Activated B cell treated with CpG ODN at 0.5 μM for 24 hours (primary cell): ENCODE results near the gene TNFAIP3. TPM values are rescaled to one million over a fixed set of nuclear protein-coding genes. Genes with fewer than 3 reads are reported as not detected.

Experiments
- ATAC-seq: fragments of 200-7000 bp; cut with Tn5 transposase; one replicate; pipeline ENCODE4 v1.10.0; 2021; ENCODE audit warnings: low read depth, mild to moderate bottlenecking, moderate library complexity
- CTCF ChIA-PET: fragments of 350-600 bp; sonication (Branson Sonifier 250); formaldehyde crosslinking; loops from one replicate; lab custom pipeline; 2021; ENCODE audit warnings: antibody characterized with exemption; lab: Charles Lee
- POLR2A ChIA-PET: fragments of 350-600 bp; sonication (Branson Sonifier 250); formaldehyde crosslinking; loops from one replicate; lab custom pipeline; 2021; ENCODE audit warnings: antibody characterized with exemption; lab: Charles Lee
- DNase-seq: peaks from one replicate; pipeline ENCODE4 v3.0.0; 2022
- H3K27ac Mint-ChIP-seq: one replicate; pipeline ENCODE4 v1.8.0; 2020; ENCODE audit warnings: mixed read lengths
- H3K27me3 Mint-ChIP-seq: one replicate; pipeline ENCODE4 v1.8.0; 2021; ENCODE audit warnings: mixed read lengths
- H3K36me3 Mint-ChIP-seq: one replicate; pipeline ENCODE4 v1.8.0; 2021; ENCODE audit warnings: low read depth, mixed read lengths
- H3K4me1 Mint-ChIP-seq: one replicate; pipeline ENCODE4 v1.8.0; 2021; ENCODE audit warnings: mixed read lengths
- H3K4me3 Mint-ChIP-seq: one replicate; pipeline ENCODE4 v1.8.0; 2020; ENCODE audit warnings: mild to moderate bottlenecking, mixed read lengths
- H3K9me3 Mint-ChIP-seq: one replicate; pipeline ENCODE4 v1.8.0; 2020; ENCODE audit warnings: mixed read lengths
- intact Hi-C: fragments of 100-400 bp; cut with micrococcal nuclease; formaldehyde crosslinking; loops from one replicate; pipeline ENCODE4 v1.15.1; 2024
- total RNA-seq: library from RNA; stranded (reverse); gene quantifications from 2 replicates; pipeline ENCODE4 v1.2.3, GENCODE V29; 2022
- TF ChIP-seq, protein P1 (sequence below): fragments of 200-600 bp; IDR thresholded peaks from one replicate; pipeline ENCODE4 v1.8.0; 2022; ENCODE audit warnings: antibody characterized with exemption, mild to moderate bottlenecking

Gene TNFAIP3
- total RNA-seq, 1 donor from 2014 or later: 226 TPM

DNA sequence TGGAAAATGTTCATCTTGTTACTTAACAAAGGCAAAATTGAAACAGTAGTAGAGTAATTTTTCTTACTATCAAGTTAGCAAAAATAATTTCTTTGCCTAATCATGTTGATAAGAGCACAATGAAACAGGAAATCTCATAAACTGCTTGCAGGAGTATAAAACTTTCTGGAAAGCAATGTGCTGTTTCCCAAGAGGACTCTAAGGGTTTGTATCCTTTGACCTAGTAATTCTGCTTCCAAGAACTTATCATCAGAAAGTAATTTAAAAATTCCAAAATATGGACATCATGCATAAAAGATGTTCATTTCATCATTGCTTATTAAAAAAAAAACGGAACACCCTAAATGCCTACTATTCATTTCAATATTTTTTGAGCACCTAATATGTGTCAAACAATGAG is 46.1 kb upstream of the TNFAIP3 start:
- Mint-ChIP-seq H3K27ac (no peak overlapping the region), H3K4me3 (no peak overlapping the region), H3K4me1 (peaks cover 61% of the 10 kb centered on the region), H3K36me3 (no peaks in the 10 kb centered on the region), H3K9me3 (no peaks in the 10 kb centered on the region), H3K27me3 (no peaks in the 10 kb centered on the region)
- intact Hi-C loops: loop anchor here (1.0 kb wide), 1 partner anchor 7 kb away; no protein-coding TSS in a partner anchor
- DNase-seq: no peak
- ATAC-seq: no peak
- POLR2A ChIA-PET: interaction anchor here (1.6 kb wide), 1 partner anchor 45 kb away, joined by 6 read pairs; no protein-coding TSS in a partner anchor
- CTCF ChIA-PET: interaction anchor here (0.7 to 1.6 kb wide), 2 partner anchors 15 to 22 kb away, joined by 4 to 7 read pairs; no protein-coding TSS in a partner anchor
- TF ChIP-seq, protein P1, sequence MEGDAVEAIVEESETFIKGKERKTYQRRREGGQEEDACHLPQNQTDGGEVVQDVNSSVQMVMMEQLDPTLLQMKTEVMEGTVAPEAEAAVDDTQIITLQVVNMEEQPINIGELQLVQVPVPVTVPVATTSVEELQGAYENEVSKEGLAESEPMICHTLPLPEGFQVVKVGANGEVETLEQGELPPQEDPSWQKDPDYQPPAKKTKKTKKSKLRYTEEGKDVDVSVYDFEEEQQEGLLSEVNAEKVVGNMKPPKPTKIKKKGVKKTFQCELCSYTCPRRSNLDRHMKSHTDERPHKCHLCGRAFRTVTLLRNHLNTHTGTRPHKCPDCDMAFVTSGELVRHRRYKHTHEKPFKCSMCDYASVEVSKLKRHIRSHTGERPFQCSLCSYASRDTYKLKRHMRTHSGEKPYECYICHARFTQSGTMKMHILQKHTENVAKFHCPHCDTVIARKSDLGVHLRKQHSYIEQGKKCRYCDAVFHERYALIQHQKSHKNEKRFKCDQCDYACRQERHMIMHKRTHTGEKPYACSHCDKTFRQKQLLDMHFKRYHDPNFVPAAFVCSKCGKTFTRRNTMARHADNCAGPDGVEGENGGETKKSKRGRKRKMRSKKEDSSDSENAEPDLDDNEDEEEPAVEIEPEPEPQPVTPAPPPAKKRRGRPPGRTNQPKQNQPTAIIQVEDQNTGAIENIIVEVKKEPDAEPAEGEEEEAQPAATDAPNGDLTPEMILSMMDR: no peak

GRCh38 chr6:137821491-137821890 is 45.6 kb upstream of the TNFAIP3 start:
- POLR2A ChIA-PET: no interaction called here
- no peak for ATAC-seq

DNA sequence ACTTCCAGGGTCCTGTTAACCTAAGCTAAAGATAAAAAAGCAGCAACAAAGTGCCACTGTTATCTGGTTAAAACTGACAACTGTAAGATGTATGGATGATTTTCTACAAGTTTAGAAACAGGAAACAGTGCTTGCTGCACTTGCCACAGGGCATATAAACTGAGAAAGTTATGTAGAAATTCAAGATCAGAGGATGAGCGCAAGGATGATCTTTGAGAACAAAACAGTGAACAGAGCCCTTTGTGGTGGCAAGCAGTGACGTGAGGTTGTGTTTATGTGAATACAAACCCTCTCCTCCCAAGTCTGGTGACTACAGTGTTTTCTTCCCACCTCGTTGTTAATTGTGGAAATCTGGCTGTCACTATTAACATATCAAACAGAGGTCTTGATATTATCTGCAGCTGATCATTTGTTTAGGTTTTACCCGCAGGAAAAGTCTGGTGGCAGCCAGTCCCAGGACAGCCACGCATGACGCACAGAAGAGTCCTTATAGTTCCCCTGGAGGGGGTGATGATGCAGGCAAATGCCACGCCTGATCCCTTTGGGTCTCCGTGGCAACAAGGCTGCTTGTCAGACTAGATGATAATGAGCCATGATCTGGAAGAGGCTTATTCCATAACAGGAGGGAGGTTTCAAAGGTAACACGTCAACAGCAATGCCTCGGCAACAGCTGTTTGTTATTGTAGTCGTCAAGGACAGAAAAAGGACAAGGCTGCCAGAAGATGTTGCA is 43.1 kb upstream of the TNFAIP3 start:
- Mint-ChIP-seq H3K9me3 (no peaks in the 10 kb centered on the region), H3K27me3 (no peaks in the 10 kb centered on the region), H3K36me3 (no peaks in the 10 kb centered on the region), H3K27ac (peak overlapping the region; percentile 77), H3K4me3 (peak overlapping the region; percentile 46), H3K4me1 (peaks cover 67% of the 10 kb centered on the region)
- no peak for DNase-seq
- CTCF ChIA-PET: no interaction called here
- intact Hi-C loops: loop anchor here (2.0 kb wide), 1 partner anchor 13 kb away; no protein-coding TSS in a partner anchor
- POLR2A ChIA-PET: interaction anchor here (0.6 to 3.1 kb wide), 3 partner anchors 12 to 43 kb away, joined by 3 to 16 read pairs (median 8); partner anchors contain the start of gene TNFAIP3
- peak; percentile 33 for ATAC-seq
- TF ChIP-seq, protein P1: no peak

More at GRCh38 chr6:137821491-137821890, 45.6 kb upstream of the TNFAIP3 start:
- H3K4me3 Mint-ChIP-seq: no peak overlapping the region
- TF ChIP-seq, protein P1: no peak
- no peak overlapping the region for H3K27ac Mint-ChIP-seq
- no peaks in the 10 kb centered on the region for H3K27me3 Mint-ChIP-seq
- peaks cover 56% of the 10 kb centered on the region for H3K4me1 Mint-ChIP-seq
- H3K36me3 Mint-ChIP-seq: no peaks in the 10 kb centered on the region
- H3K9me3 Mint-ChIP-seq: no peaks in the 10 kb centered on the region
- intact Hi-C loops: no loop called here
- DNase-seq: no peak
- CTCF ChIA-PET: interaction anchor here (0.7 kb wide), 1 partner anchor 15 kb away, joined by 4 read pairs; no protein-coding TSS in a partner anchor

- ChIA-PET POLR2A (interaction anchor here (0.6 to 3.1 kb wide), 3 partner anchors 12 to 42 kb away, joined by 3 to 16 read pairs (median 8); partner anchors contain the start of gene TNFAIP3), CTCF (interaction anchor here (0.6 to 1.4 kb wide), 2 partner anchors 25 to 42 kb away, joined by 3 read pairs; no protein-coding TSS in a partner anchor)
- DNase-seq: no peak
- H3K4me1 Mint-ChIP-seq: peaks cover 70% of the 10 kb centered on the region
- H3K36me3 Mint-ChIP-seq: no peaks in the 10 kb centered on the region
- H3K27ac Mint-ChIP-seq: peak overlapping the region; percentile 77
- no peaks in the 10 kb centered on the region for H3K9me3 Mint-ChIP-seq
- no peak overlapping the region for H3K4me3 Mint-ChIP-seq
- ATAC-seq: no peak
- H3K27me3 Mint-ChIP-seq: no peaks in the 10 kb centered on the region
- intact Hi-C loops: loop anchor here (2.0 kb wide), 1 partner anchor 14 kb away; no protein-coding TSS in a partner anchor
- TF ChIP-seq, protein P1: no peak
Measured at GRCh38 chr6:137824556-137824879, 42.5 kb upstream of the TNFAIP3 start.

DNA sequence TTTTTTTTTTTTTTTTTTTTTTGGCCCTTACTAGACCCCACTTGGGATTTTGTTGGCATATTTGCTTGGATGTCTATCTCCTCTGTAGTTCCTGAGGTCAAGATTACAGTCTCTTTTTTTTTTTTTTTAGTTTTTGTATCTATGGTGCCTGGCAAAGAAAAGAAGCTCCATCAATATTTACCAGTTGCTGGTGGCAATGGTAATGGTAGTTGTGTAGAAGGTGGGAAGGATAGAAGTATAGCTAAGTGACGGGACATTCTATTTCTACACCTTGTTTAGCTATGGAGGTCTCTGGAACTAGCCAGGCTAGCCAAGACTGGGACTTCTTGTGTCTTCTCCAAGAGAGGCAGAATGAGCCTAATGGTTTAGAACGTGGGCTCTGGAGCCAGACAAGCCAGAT is 42.2 kb upstream of the TNFAIP3 start:
- ChIA-PET CTCF (interaction anchor here (0.6 to 1.4 kb wide), 2 partner anchors 25 to 41 kb away, joined by 3 read pairs; no protein-coding TSS in a partner anchor), POLR2A (interaction anchor here (0.6 to 3.1 kb wide), 3 partner anchors 11 to 42 kb away, joined by 3 to 16 read pairs (median 8); partner anchors contain the start of gene TNFAIP3)
- intact Hi-C loops: loop anchor here (1.0 to 2.0 kb wide), 2 partner anchors 14 to 27 kb away; no protein-coding TSS in a partner anchor
- Mint-ChIP-seq H3K27ac (no peak overlapping the region), H3K4me3 (no peak overlapping the region), H3K9me3 (no peaks in the 10 kb centered on the region), H3K36me3 (no peaks in the 10 kb centered on the region), H3K27me3 (no peaks in the 10 kb centered on the region), H3K4me1 (peaks cover 70% of the 10 kb centered on the region)
- DNase-seq: no peak
- TF ChIP-seq, protein P1: no peak
- no peak for ATAC-seq
